ENCODE measurements around the gene MAP1LC3B.

Gene MAP1LC3B

GRCh38 chr16:87346517-87347060 is 45.5 kb upstream of the MAP1LC3B start:
- ChIA-PET CTCF (no interaction called here), POLR2A (no interaction called here)
- Histone ChIP-seq H3K36me3 (ENCODE audit: control insufficient read depth in 2 of 2, insufficient read depth in 1 of 2, low read length in 2 of 2) (peaks cover 0 to 49% of the 10 kb centered on the region in 2 experiments; a peak in 2 of 3 replicates), H3K9me3 (ENCODE audit: control insufficient read depth, insufficient read depth, low read depth, low read length) (no peaks in the 10 kb centered on the region), H3K4me1 (ENCODE audit: control insufficient read depth, insufficient read depth, low read length) (no peaks in the 10 kb centered on the region), H3K4me3 (ENCODE audit: low read depth, low read length) (no peak overlapping the region), H3K27ac (ENCODE audit: extremely low read depth, low read depth, low read length) (no peak overlapping the region)
- TF ChIP-seq ZNF596 (tag by site-specific recombination; IDR thresholded peaks at IDR 0.05) (no peak), PRDM1 (tag by site-specific recombination; IDR thresholded peaks at IDR 0.05) (no peak), ZNF24 (tag by site-specific recombination; IDR thresholded peaks at IDR 0.05) (no peak), ZNF18 (tag by site-specific recombination; IDR thresholded peaks at IDR 0.05) (no peak), BCL11B (tag by site-specific recombination; IDR thresholded peaks at IDR 0.05; ENCODE audit: low read depth) (no peak), AEBP2 (tag by site-specific recombination; IDR thresholded peaks at IDR 0.05; ENCODE audit: borderline replicate concordance) (no peak), ZNF362 (tag by site-specific recombination; IDR thresholded peaks at IDR 0.05) (no peak), ZNF280D (tag by site-specific recombination; IDR thresholded peaks at IDR 0.05) (no peak)

- H3K27ac ChIP-seq (ENCODE audit: extremely low read depth, low read depth, low read length), result no peak overlapping the region
- no peaks in the 10 kb centered on the region for H3K9me3 ChIP-seq (ENCODE audit: control insufficient read depth, insufficient read depth, low read depth, low read length)
- H3K4me3 ChIP-seq (ENCODE audit: low read depth, low read length), result no peak overlapping the region
- peaks cover 0 to 37% of the 10 kb centered on the region in 2 experiments; a peak in 2 of 3 replicates for H3K36me3 ChIP-seq (ENCODE audit: control insufficient read depth in 2 of 2, insufficient read depth in 1 of 2, low read length in 2 of 2)
- ChIA-PET POLR2A (interaction anchor here (1.4 kb wide), 1 partner anchor 31 kb away, joined by 3 read pairs; the partner anchor contains the start of gene C16orf95), CTCF (interaction anchor here (0.7 kb wide), 2 partner anchors 145 to 337 kb away, joined by 3 to 4 read pairs; no protein-coding TSS in a partner anchor)
- H3K4me1 ChIP-seq (ENCODE audit: control insufficient read depth, insufficient read depth, low read length), result no peaks in the 10 kb centered on the region
- TF ChIP-seq ZNF785 (tag by site-specific recombination; IDR thresholded peaks at IDR 0.05) (no peak), ZNF114 (tag by site-specific recombination; IDR thresholded peaks at IDR 0.05) (no peak), ZNF521 (tag by site-specific recombination; IDR thresholded peaks at IDR 0.05) (no peak), TCF7L2 (IDR thresholded peaks at IDR 0.05; ENCODE audit: borderline replicate concordance, low read depth, low read length) (no peak), SP3 (tag by site-specific recombination; IDR thresholded peaks at IDR 0.05) (no peak), ZSCAN23 (tag by site-specific recombination; IDR thresholded peaks at IDR 0.05) (no peak), ZNF626 (tag by site-specific recombination; IDR thresholded peaks at IDR 0.05) (no peak)
Observed at GRCh38 chr16:87347932-87348615, 44.1 kb upstream of the MAP1LC3B start.
